ENCODE measurements around the gene MSANTD2.
"Not testable (repeated sequence)": the region's sequence is repeated elsewhere in the genome, so short reads cannot be mapped to it uniquely, and the experiment has no call there.

The MSANTD2 gene

GRCh38 chr11:124817036-124817435 is 16.8 kb upstream of the MSANTD2 start:
- no peak for DNase-seq

GRCh38 chr11:124814739-124815138 is 14.5 kb upstream of the MSANTD2 start:
- no peak for DNase-seq

- no peak for DNase-seq
Measured at GRCh38 chr11:124812876-124813275, 12.7 kb upstream of the MSANTD2 start.

DNA sequence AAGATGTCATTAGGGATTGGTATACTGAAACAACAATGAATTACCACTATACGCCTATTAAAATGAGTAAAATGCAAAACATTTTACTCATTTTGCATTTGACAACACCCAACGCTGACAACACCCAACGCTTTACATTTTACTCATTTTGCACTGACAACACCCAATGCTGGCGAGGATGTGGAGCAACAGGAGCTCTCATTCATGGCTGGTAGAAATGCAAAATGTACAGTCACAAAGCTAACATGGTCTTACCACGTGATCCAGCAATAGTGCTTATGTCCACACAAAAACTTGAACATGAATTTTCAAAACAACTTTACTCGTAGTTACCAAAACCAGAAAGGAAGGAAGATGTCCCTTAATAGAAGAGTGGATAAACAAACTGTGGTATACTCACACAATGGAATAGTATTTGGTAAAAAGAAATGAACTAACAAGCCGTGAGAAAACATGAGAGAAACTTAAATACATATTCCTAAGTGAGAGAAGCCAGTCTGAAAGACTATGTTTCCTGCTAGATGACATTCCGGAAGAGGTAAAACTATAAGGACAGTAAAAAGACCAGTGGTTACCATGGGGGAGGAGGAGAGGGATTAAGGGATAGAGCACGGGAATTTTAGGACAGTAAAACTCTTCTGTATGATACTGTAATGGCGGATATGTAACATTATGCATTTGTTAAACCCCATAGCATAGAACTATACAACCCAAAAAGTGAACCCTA is 11.4 kb upstream of the MSANTD2 start:
- no peak for DNase-seq

- no peak for DNase-seq
Measured at GRCh38 chr11:124807660-124808270, 7.6 kb upstream of the MSANTD2 start.

DNA sequence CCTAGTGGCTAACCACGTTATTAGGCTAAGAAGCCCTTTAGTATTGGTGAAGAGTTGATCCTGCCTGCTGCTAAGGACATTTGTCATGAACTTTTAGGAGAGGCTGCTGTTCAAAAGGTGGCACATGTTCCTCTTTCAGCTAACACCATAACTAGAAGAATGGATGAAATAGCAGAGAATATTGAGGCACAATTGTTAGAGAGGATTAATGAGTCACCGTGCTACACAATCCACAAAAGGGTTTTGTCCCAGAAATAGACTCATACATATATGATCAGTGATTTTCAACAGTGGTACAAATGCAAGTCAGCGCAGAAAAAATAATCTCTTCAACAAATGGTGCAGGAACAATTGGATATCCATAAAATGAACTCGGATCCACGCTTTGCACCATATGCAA is 7.0 kb upstream of the MSANTD2 start:
- DNase-seq = no peak

DNA sequence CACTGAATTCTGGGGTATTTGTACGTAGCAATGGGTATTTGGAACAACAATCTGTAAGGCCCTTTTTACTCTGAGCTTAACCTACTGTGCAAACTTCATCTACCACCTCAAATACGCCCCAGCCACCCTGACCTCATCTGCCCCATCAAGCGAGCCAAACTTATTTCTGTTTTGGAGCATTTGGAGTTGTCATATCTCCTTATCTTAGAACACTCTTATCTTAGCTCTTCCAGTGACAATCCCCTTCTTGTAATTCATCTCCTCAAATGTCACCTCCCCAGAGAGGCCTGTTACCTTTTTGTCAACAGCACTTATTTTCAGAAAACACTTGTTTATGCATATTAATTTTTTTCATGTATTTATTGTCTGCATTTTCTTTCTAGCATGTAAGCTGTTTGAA is 4.7 kb upstream of the MSANTD2 start:
- DNase-seq = no peak

GRCh38 chr11:124801636-124802312 is 1.6 kb upstream of the MSANTD2 start:
- DNase-seq = no peak

DNA sequence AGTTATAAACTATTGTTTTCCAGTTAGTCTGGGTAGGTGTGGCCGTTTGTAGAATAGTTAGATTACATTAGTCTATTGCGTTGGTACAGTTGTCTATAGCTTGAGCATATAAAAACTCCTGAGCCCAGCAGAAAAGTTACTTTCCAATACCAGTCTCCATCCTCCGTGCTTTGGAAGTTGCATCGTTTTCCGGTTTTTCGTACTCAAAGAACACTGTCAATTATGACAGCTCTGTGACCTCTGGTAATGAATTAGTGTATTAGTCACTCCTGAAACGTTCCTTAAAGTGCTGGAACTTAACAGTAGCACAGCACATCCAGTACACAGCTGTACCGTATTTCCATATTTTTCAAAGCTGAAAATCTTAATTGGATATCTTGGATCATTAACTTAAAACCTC is 808 bp upstream of the MSANTD2 start:
- no peak for DNase-seq

- DNase-seq = peak; percentile 16
Measured at GRCh38 chr11:124799348-124800225, 619 bp downstream of the MSANTD2 start.

DNA sequence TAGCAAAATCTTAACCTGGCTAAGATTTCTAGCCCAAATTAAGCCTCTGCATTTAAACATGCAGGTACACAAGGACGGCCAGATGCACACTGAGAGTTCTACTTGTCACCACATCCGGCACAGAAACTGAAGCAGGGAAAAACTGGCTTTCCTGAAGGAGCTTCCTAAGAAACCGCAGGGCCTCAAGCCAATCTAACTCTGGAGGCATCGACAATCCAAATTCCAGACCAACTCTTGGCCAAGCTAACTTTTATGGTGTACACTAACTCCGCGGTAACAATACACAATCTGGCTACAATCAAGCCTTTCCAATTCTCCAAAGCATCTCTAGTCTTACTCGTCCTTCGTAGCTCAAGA is 1.2 kb downstream of the MSANTD2 start:
- DNase-seq = no peak

GRCh38 chr11:124796312-124796711 is 3.9 kb downstream of the MSANTD2 start:
- no peak for DNase-seq

DNA sequence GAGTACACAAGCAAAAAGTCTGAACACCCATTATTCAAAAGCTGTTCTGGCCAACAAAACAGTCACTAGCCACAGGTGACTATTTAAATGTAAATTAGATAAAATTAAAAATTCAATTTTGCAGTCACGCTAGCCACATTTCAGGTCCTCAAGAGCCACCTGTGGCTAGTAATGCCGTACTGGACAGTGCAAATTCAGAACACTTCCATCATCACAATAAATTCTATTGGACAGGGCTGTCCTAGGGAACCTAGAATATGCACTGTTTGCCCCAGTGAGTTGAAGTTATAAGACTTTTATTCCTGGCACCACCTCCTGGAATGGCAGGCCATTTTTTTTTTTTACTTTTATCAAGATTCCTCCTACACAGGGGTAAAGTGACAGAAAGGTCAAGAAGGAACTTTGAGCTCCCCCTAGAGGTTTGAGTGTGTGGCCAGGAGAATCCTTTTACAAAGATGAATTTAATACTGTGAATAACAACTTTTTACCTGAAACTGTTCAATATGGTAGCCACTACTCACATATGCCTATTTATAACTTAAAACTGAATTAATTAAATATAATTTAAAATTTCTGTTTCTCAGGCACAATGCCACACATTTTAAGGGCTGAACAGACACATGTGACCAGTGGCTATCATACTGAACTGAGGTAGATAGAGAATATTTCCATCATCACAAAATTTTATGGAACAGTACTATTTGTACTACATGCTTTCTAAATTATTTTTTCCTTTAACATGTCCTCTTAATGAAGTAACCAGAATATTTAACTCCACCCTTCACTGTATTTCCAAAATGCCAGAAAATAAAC is 6.5 kb downstream of the MSANTD2 start:
- no peak for DNase-seq

DNA sequence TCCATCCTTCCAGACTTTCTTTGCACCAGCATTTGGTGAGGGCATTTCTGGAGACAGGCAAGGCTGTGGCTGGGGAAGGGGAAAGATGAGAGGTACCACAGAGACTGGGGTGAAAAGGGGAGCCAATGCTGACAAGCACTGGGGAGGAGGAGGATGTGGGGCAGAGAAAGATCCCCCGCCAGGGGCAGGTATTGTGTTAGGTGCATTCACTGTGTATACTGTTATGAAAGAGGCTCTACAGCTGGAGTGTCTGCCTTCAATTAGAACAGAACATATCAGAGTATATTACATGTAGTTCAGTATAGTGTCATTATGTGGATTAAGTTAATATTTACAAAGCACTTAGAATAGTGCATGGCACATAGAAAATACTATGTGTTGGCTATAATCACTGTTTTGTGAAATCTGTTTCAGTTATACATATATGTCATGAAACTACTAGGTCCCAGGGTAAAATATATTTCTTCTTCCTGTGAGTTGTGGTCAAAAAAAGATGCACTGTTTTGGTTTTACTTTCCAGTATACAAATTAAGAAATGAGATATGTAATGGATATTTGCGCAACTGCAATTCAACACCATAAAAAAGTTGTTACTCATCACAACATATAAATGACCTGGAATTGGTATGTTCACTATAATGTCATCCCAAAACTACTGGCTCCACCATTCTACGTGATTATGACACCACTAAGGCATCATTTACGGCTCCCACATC is 8.4 kb downstream of the MSANTD2 start:
- no peak for DNase-seq

- no peak for DNase-seq
Measured at GRCh38 chr11:124788521-124788920, 11.7 kb downstream of the MSANTD2 start.

DNA sequence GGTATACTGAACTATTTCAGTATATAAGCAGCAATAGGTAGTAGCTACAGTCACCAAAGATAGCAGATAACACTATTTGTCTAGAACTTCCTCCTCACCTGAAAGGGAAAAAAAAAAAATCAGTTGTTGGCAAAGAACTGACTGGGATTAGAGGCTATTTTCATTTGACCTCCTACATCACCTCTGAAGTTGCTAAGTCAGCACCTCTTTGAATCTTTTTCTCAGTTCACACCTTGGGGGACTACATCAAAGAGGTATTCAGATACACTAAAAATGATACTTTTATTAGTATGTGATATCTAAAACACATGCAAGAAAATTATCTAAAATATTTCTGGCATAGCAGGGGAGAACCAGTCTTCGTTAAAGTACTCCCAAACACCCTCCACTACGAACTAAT is 16.2 kb downstream of the MSANTD2 start:
- DNase-seq = no peak

DNA sequence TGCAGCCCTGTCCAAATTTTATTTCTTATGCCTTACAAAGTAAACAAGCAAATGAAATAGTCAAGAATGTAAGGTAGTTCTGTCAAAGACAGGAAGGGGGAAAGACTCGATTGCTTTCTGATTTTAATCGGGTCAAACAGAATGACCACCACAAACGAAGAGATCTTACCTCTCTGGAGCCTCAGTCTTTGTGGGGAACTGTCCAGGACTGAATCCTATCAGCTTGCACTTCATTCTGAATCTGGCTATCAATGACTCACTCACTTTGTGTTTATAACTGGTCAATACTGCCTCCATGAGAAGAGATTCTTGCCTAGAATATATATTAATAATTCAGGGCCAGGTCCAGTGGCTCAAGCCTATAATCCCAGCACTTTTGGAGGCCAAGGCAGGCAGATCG is 17.2 kb downstream of the MSANTD2 start:
- DNase-seq = no peak

DNA sequence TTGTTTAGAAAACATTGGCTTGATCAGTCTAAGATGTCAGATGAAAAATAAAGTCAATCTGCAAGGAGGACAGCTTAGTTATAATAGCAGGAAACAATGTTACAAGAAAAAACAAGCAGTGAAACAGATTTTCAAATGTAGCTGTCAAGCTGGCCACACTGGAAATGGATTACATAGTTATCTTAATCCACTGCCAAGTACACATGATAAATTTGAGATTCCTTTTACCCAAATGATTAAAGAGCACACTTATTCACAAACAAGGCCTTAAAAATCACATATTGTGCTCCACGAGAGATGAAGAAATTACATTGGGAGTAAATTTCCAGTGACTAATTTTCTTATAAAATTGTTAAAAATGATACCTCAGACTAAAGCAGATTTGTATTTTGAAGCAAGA is 20.6 kb downstream of the MSANTD2 start:
- no peak for DNase-seq

GRCh38 chr11:124778281-124778680 is 21.9 kb downstream of the MSANTD2 start:
- DNase-seq = no peak

GRCh38 chr11:124776865-124777645 is 23.2 kb downstream of the MSANTD2 start:
- no peak for DNase-seq

- DNase-seq = not testable (repeated sequence)
Measured at GRCh38 chr11:124770959-124771358, 29.2 kb downstream of the MSANTD2 start.

All from activated gamma-delta T cell treated with Interleukin-2 at 50 U/mL for 16 hours (primary cell).